ENCODE data around the gene NRF1. TPM values are rescaled to one million over a fixed set of nuclear protein-coding genes. Genes with fewer than 3 reads are reported as not detected.

Gene NRF1
- total and polyA plus RNA-seq, 2 of the 8 experiments (the other 6 are each of a cell fraction or from before 2014, with no cell fraction given), result 18.2 to 21.4 TPM

DNA sequence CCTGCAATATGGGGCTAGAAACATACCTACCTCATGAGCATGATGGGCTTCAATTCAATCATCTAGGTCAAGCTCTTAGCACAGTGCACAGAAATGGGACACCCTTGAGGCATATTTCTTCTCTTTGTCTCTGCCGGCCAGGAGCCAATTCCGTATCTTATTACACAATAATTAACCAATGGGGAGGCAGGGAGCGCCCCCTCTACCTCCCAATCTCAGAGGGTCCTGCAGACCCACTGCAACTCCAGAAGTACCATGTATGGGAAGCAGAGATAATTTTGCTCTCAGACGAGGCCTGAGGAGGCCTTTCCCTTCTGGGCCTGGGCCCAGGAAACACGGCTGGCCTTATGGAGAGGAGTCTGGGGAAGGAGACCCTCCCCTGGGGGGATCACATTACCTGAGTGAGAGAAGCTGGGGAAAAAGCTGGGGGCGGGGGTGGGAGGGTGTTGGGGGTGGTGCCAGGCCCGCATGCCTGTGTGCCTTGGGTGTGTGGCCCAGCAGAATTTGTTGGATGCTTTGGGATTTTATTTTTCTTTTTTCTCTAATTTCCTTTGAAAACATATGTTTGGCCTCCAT, 185.8 kb downstream of the NRF1 start (continued):
- no peak for TF ChIP-seq TAF1 (IDR thresholded peaks at IDR 0.05; ENCODE audit: low read depth, low read length)
- no peak for TF ChIP-seq NRF1 (IDR thresholded peaks at IDR 0.05; ENCODE audit: low read depth, low read length)
